H9 (cell line): ENCODE data around the gene POFUT1. TPM values are rescaled to one million over a fixed set of nuclear protein-coding genes. Genes with fewer than 3 reads are reported as not detected.

ENCODE experiments used
- DNase-seq: peaks from one replicate; pipeline ENCODE4 v3.0.0-alpha.2; 2017
- H2AFZ ChIP-seq: one replicate; pipeline ENCODE4 v1.6.1; 2013; ENCODE audit warnings: mild to moderate bottlenecking, low read length, control low read depth, moderate library complexity
- H2AK5ac ChIP-seq: 2 replicates; pipeline ENCODE4 v1.6.1; 2013; ENCODE audit warnings: low read length, control low read depth, mixed read lengths; ENCODE audit not compliant: insufficient read length
- H2BK120ac ChIP-seq: one replicate; pipeline ENCODE4 v1.6.1; 2013; ENCODE audit warnings: low read depth, mild to moderate bottlenecking, low read length, control low read depth, inconsistent platforms; ENCODE audit not compliant: poor library complexity, severe bottlenecking
- H2BK12ac ChIP-seq: 2 replicates; pipeline ENCODE4 v1.6.1; 2013; ENCODE audit warnings: low read length, control low read depth, mixed read lengths, low read depth; ENCODE audit not compliant: insufficient read length
- H2BK15ac ChIP-seq: 2 replicates; pipeline ENCODE4 v1.6.1; 2013; ENCODE audit warnings: low read depth, low read length, control low read depth
- H2BK20ac ChIP-seq: one replicate; pipeline ENCODE4 v1.6.1; 2013; ENCODE audit warnings: low read depth, mild to moderate bottlenecking, low read length, control low read depth, inconsistent platforms; ENCODE audit not compliant: poor library complexity, severe bottlenecking
- H2BK5ac ChIP-seq: 2 replicates; pipeline ENCODE4 v1.6.1; 2013; ENCODE audit warnings: low read length, control low read depth, mixed read lengths; ENCODE audit not compliant: insufficient read length
- H3K14ac ChIP-seq: 2 replicates; pipeline ENCODE4 v1.6.1; 2013; ENCODE audit warnings: low read length, control low read depth; ENCODE audit not compliant: insufficient read depth
- H3K18ac ChIP-seq: 2 replicates; pipeline ENCODE4 v1.6.1; 2013; ENCODE audit warnings: low read depth, mild to moderate bottlenecking, mixed read lengths, low read length, control low read depth; ENCODE audit not compliant: insufficient read length
- H3K23ac ChIP-seq: 2 replicates; pipeline ENCODE4 v1.6.1; 2013; ENCODE audit warnings: low read length, control low read depth, mixed read lengths, low read depth; ENCODE audit not compliant: insufficient read length
- H3K23me2 ChIP-seq: 2 replicates; pipeline ENCODE4 v1.6.1; 2013; ENCODE audit warnings: low read depth, mild to moderate bottlenecking, mixed read lengths, low read length, control low read depth; ENCODE audit not compliant: insufficient read length, poor library complexity, severe bottlenecking
- H3K27ac ChIP-seq: 2 replicates; pipeline ENCODE4 v1.5.1; 2013; ENCODE audit warnings: low read length, control low read depth, mixed read lengths, low read depth; ENCODE audit not compliant: insufficient read length
- H3K27me3 ChIP-seq: 2 replicates; pipeline ENCODE4 v1.6.1; 2013; ENCODE audit warnings: low read length, control low read depth, inconsistent platforms; ENCODE audit not compliant: insufficient read depth
- H3K4ac ChIP-seq: 2 replicates; pipeline ENCODE4 v1.6.1; 2013; ENCODE audit warnings: low read depth, mild to moderate bottlenecking, control low read depth, inconsistent platforms, low read length, moderate library complexity
- H3K4me1 ChIP-seq: 2 replicates; pipeline ENCODE4 v1.6.1; 2013; ENCODE audit warnings: low read length, control low read depth, inconsistent platforms; ENCODE audit not compliant: insufficient read depth
- H3K4me2 ChIP-seq: 2 replicates; pipeline ENCODE4 v1.6.1; 2013; ENCODE audit warnings: low read length, control low read depth, mixed read lengths; ENCODE audit not compliant: insufficient read length, insufficient read depth
- H3K56ac ChIP-seq: 2 replicates; pipeline ENCODE4 v1.6.1; 2013; ENCODE audit warnings: low read depth, mild to moderate bottlenecking, mixed read lengths, low read length, control low read depth; ENCODE audit not compliant: insufficient read length
- H3K79me1 ChIP-seq: 2 replicates; pipeline ENCODE4 v1.6.1; 2013; ENCODE audit warnings: low read depth, mild to moderate bottlenecking, moderate library complexity, low read length, control low read depth, inconsistent platforms; ENCODE audit not compliant: insufficient read depth, poor library complexity, severe bottlenecking
- H3K79me2 ChIP-seq: 2 replicates; pipeline ENCODE4 v1.6.1; 2013; ENCODE audit warnings: low read length, control low read depth, inconsistent platforms; ENCODE audit not compliant: insufficient read depth
- H3K9ac ChIP-seq: 2 replicates; pipeline ENCODE4 v1.6.1; 2013; ENCODE audit warnings: low read length, control low read depth, mixed read lengths; ENCODE audit not compliant: insufficient read length; ENCODE audit errors: extremely low read depth
- H3K9me3 ChIP-seq: one replicate; pipeline ENCODE4 v1.6.1; 2013; ENCODE audit warnings: low read depth, low read length, inconsistent platforms; ENCODE audit not compliant: control insufficient read depth
- H3T11ph ChIP-seq: one replicate; pipeline ENCODE4 v1.6.1; 2013; ENCODE audit warnings: mild to moderate bottlenecking, low read length, control low read depth, inconsistent platforms
- H4K20me1 ChIP-seq: one replicate; pipeline ENCODE4 v1.6.1; 2013; ENCODE audit not compliant: control insufficient read depth, insufficient read length, insufficient read depth
- H4K5ac ChIP-seq: 2 replicates; pipeline ENCODE4 v1.6.1; 2013; ENCODE audit warnings: low read depth, mild to moderate bottlenecking, mixed read lengths, low read length, control low read depth; ENCODE audit not compliant: insufficient read length
- H4K8ac ChIP-seq: replicated peaks from 2 replicates; pipeline ENCODE4 v1.6.1; 2013; ENCODE audit warnings: low read length, control low read depth, mixed read lengths, low read depth; ENCODE audit not compliant: insufficient read length
- H4K91ac ChIP-seq: 2 replicates; pipeline ENCODE4 v1.6.1; 2013; ENCODE audit warnings: low read depth, mild to moderate bottlenecking, moderate library complexity, mixed read lengths, low read length, control low read depth; ENCODE audit not compliant: insufficient read length
- H3K27ac Mint-ChIP-seq, 3 experiments: 2 replicates in 2 of 3; 3 replicates in 1 of 3; pipeline ENCODE4 v1.8.0; 2020 to 2021; ENCODE audit warnings: mixed read lengths in 3 of 3, mild to moderate bottlenecking in 1 of 3, moderate library complexity in 1 of 3
- H3K27me3 Mint-ChIP-seq: 2 replicates; pipeline ENCODE4 v1.8.0; 2021; ENCODE audit warnings: low read depth, mild to moderate bottlenecking, moderate library complexity, mixed read lengths
- H3K36me3 Mint-ChIP-seq, 3 experiments: 2 replicates in 2 of 3; 3 replicates in 1 of 3; pipeline ENCODE4 v1.8.0; 2020 to 2021; ENCODE audit warnings: low read depth in 3 of 3, mixed read lengths in 3 of 3; ENCODE audit not compliant: insufficient read depth in 1 of 3
- H3K4me1 Mint-ChIP-seq, 2 experiments: 2 replicates each; pipeline ENCODE4 v1.8.0; 2020; ENCODE audit warnings: mixed read lengths in 2 of 2
- H3K4me3 Mint-ChIP-seq, 2 experiments: 2 replicates in 1 of 2; 3 replicates in 1 of 2; pipeline ENCODE4 v1.8.0; 2020 to 2021; ENCODE audit warnings: mild to moderate bottlenecking in 2 of 2, mixed read lengths in 2 of 2, moderate library complexity in 1 of 2
- H3K9me3 Mint-ChIP-seq, 2 experiments: 2 replicates in 1 of 2; 3 replicates in 1 of 2; pipeline ENCODE4 v1.8.0; 2020; ENCODE audit warnings: mild to moderate bottlenecking in 2 of 2, mixed read lengths in 2 of 2, moderate library complexity in 1 of 2
- WGBS: extraction: QIAGEN DNeasy Blood & Tissue Kit; methylation state at CpG from one replicate; pipeline ENCODE4 v1.1.7; 2013; ENCODE audit warnings: missing lambda C conversion rate, low lambda C conversion rate, mixed read lengths; ENCODE audit not compliant: insufficient read length; ENCODE audit errors: extremely low coverage; 5-methylcytosine and 5-hydroxymethylcytosine counted together
- total RNA-seq: library from RNA; stranded (reverse); gene quantifications from 2 replicates; pipeline ENCODE4 v1.2.1, GENCODE V29; 2021
- TF ChIP-seq, protein P1 (sequence below): fragments of 200-600 bp; sonication (generic); conservative IDR thresholded peaks from 3 replicates; pipeline ENCODE4 v1.8.0; 2021; ENCODE audit warnings: antibody characterized with exemption, mild to moderate bottlenecking

POFUT1 gene
- total RNA-seq, 1 experiment from 2014 or later: 41.2 TPM

DNA sequence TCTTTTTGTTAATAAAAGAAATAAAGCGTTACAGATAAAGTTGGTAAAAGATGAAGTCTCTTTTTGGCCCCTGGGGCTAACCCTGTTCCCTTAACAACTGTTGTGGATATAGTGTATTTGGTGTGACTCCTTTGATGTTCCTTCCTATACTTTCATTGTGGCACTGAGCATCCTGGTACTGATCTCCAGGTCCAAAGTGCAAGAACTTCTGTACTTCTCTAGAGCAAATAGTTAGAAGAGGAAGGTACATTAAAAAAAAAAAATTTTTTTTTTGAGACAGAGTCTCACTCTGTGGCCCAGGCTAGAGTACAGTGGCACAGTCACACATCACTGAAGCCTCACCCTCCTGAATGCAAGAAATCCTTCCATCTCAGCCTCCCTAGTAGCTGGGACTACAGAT is 6.2 kb downstream of the POFUT1 start:
- no peak overlapping the region for H3K4me2 ChIP-seq
- H2AFZ ChIP-seq: no peak overlapping the region
- Mint-ChIP-seq H3K36me3 (peaks cover 8 to 75% (median 58%) of the 10 kb centered on the region in 3 experiments; a peak in 6 of 7 replicates), H3K4me1 (peaks cover 0 to 2% of the 10 kb centered on the region in 2 experiments; a peak in 1 of 4 replicates), H3K4me3 (no peak overlapping the region), H3K27ac (no peak overlapping the region), H3K9me3 (no peaks in the 10 kb centered on the region), H3K27me3 (no peaks in the 10 kb centered on the region)
- no peaks in the 10 kb centered on the region for H3K9me3 ChIP-seq
- no peak overlapping the region for H2BK5ac ChIP-seq
- no CpG with 5 or more reads among the region's 1 CpG for WGBS
- H2BK120ac ChIP-seq: no peak overlapping the region
- no peak overlapping the region for H3K27ac ChIP-seq
- H4K20me1 ChIP-seq: no peaks in the 10 kb centered on the region
- H3K9ac ChIP-seq: no peak overlapping the region
- no peak overlapping the region for H3K18ac ChIP-seq
- H2AK5ac ChIP-seq: no peak overlapping the region
- H4K91ac ChIP-seq: no peak overlapping the region
- no peak overlapping the region for H4K5ac ChIP-seq
- no peak overlapping the region for H4K8ac ChIP-seq
- no peaks in the 10 kb centered on the region for H3K79me1 ChIP-seq
- H3T11ph ChIP-seq: no peak overlapping the region
- H3K4ac ChIP-seq: no peak overlapping the region
- no peak overlapping the region for H2BK15ac ChIP-seq
- no peak overlapping the region for H3K23ac ChIP-seq
- H3K14ac ChIP-seq: no peak overlapping the region
- H3K23me2 ChIP-seq: no peaks in the 10 kb centered on the region
- no peak overlapping the region for H3K56ac ChIP-seq
- TF ChIP-seq, protein P1, sequence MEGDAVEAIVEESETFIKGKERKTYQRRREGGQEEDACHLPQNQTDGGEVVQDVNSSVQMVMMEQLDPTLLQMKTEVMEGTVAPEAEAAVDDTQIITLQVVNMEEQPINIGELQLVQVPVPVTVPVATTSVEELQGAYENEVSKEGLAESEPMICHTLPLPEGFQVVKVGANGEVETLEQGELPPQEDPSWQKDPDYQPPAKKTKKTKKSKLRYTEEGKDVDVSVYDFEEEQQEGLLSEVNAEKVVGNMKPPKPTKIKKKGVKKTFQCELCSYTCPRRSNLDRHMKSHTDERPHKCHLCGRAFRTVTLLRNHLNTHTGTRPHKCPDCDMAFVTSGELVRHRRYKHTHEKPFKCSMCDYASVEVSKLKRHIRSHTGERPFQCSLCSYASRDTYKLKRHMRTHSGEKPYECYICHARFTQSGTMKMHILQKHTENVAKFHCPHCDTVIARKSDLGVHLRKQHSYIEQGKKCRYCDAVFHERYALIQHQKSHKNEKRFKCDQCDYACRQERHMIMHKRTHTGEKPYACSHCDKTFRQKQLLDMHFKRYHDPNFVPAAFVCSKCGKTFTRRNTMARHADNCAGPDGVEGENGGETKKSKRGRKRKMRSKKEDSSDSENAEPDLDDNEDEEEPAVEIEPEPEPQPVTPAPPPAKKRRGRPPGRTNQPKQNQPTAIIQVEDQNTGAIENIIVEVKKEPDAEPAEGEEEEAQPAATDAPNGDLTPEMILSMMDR: no peak
- H3K27me3 ChIP-seq: no peaks in the 10 kb centered on the region
- no peak overlapping the region for H2BK12ac ChIP-seq
- no peaks in the 10 kb centered on the region for H3K79me2 ChIP-seq
- no peak for DNase-seq
- no peaks in the 10 kb centered on the region for H3K4me1 ChIP-seq
- H2BK20ac ChIP-seq: no peak overlapping the region
